ENCODE results near the gene GLG1. TPM values are rescaled to one million over a fixed set of nuclear protein-coding genes. Genes with fewer than 3 reads are reported as not detected.
"Not testable (repeated sequence)": the region's sequence is repeated elsewhere in the genome, so short reads cannot be mapped to it uniquely, and the experiment has no call there.

The GLG1 gene
- total and polyA plus RNA-seq, 4 donors: 22.2 to 71.5 (median 47.9) TPM

- not testable (repeated sequence) for H3K36me3 ChIP-seq (ENCODE audit: control insufficient read depth in 4 of 4, insufficient read depth in 3 of 4, low read depth in 1 of 4, low read length in 3 of 4); H3K4me3 ChIP-seq (ENCODE audit: low read depth in 1 of 3, low read length in 3 of 3); DNase-seq (ENCODE audit: low spot score); H3K27me3 ChIP-seq (ENCODE audit: control insufficient read depth in 4 of 4, insufficient read depth in 4 of 4, low read length in 3 of 4); H3K9me3 ChIP-seq (ENCODE audit: control insufficient read depth in 4 of 4, low read length in 3 of 4); H3K27ac ChIP-seq (ENCODE audit: low read depth in 1 of 2, low read length in 2 of 2); H3K9ac ChIP-seq (ENCODE audit: low read depth in 1 of 2, low read length in 2 of 2); H3K4me1 ChIP-seq (ENCODE audit: control insufficient read depth in 4 of 4, insufficient read depth in 4 of 4, low read length in 3 of 4)
- WGBS: 88% methylated on average over 9 of the region's 18 CpGs
Measured at GRCh38 chr16:74410057-74410957, 196.6 kb downstream of the GLG1 start.

DNA sequence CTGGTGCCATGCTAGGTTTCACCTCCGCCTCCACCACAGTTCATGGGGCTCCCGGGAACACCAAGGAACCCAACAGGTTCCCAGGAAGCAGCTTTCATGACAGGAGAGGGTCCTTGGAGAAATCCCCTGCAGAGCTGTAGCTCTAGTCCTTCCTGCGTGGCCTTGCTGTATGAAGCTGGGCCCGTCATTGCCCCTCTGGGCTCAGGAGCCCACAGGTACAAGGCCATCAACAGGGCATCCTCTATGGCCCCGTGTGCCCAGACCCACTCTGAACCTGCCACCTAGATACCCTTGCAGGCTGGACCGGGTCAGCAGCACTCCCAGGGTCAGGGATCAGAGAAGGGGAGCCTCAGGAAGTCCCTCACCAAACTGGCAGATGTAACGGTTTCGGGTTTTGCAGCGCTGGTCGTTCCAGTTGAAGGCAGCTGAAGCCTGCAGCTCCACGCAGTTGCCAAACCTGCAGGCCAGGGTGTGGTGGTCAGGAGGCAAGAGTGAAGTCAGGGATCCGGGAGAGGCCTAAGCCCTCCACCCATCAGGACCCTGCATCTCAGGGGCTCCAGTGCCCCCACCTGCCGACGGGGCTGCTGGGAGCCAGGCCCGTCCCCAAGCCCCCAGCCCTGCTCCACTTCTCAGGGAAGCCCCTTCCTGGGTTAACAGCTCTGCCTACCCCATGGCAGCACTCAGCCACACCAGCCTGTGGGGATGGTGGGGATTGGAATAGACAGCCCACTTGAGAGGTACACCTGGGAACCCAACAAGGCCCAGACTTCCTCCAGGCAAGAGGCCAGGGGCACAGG, 197.5 kb downstream of the GLG1 start:
- DNase-seq (ENCODE audit: low spot score); H3K27me3 ChIP-seq (ENCODE audit: control insufficient read depth in 4 of 4, insufficient read depth in 4 of 4, low read length in 3 of 4); H3K36me3 ChIP-seq (ENCODE audit: control insufficient read depth in 4 of 4, insufficient read depth in 3 of 4, low read depth in 1 of 4, low read length in 3 of 4); H3K4me3 ChIP-seq (ENCODE audit: low read depth in 1 of 3, low read length in 3 of 3); H3K27ac ChIP-seq (ENCODE audit: low read depth in 1 of 2, low read length in 2 of 2); H3K9me3 ChIP-seq (ENCODE audit: control insufficient read depth in 4 of 4, low read length in 3 of 4); H3K9ac ChIP-seq (ENCODE audit: low read depth in 1 of 2, low read length in 2 of 2); H3K4me1 ChIP-seq (ENCODE audit: control insufficient read depth in 4 of 4, insufficient read depth in 4 of 4, low read length in 3 of 4): not testable (repeated sequence)
- 94% methylated on average over 12 of the region's 15 CpGs for WGBS

GRCh38 chr16:74407362-74407705, 199.6 kb downstream of the GLG1 start:
- H3K36me3 ChIP-seq (ENCODE audit: control insufficient read depth in 4 of 4, insufficient read depth in 3 of 4, low read depth in 1 of 4, low read length in 3 of 4); H3K27me3 ChIP-seq (ENCODE audit: control insufficient read depth in 4 of 4, insufficient read depth in 4 of 4, low read length in 3 of 4); H3K9ac ChIP-seq (ENCODE audit: low read depth in 1 of 2, low read length in 2 of 2); H3K4me1 ChIP-seq (ENCODE audit: control insufficient read depth in 4 of 4, insufficient read depth in 4 of 4, low read length in 3 of 4); H3K9me3 ChIP-seq (ENCODE audit: control insufficient read depth in 4 of 4, low read length in 3 of 4): not testable (repeated sequence)
- peak; percentile 35 for DNase-seq (ENCODE audit: low spot score)
- WGBS: 18% methylated on average over 15 of the region's 23 CpGs
- H3K27ac ChIP-seq (ENCODE audit: low read depth in 1 of 2, low read length in 2 of 2): peak overlapping the region in 1 of 2 donors; percentile 28
- peak overlapping the region in 1 of 3 donors; percentile 29 for H3K4me3 ChIP-seq (ENCODE audit: low read depth in 1 of 3, low read length in 3 of 3)

DNA sequence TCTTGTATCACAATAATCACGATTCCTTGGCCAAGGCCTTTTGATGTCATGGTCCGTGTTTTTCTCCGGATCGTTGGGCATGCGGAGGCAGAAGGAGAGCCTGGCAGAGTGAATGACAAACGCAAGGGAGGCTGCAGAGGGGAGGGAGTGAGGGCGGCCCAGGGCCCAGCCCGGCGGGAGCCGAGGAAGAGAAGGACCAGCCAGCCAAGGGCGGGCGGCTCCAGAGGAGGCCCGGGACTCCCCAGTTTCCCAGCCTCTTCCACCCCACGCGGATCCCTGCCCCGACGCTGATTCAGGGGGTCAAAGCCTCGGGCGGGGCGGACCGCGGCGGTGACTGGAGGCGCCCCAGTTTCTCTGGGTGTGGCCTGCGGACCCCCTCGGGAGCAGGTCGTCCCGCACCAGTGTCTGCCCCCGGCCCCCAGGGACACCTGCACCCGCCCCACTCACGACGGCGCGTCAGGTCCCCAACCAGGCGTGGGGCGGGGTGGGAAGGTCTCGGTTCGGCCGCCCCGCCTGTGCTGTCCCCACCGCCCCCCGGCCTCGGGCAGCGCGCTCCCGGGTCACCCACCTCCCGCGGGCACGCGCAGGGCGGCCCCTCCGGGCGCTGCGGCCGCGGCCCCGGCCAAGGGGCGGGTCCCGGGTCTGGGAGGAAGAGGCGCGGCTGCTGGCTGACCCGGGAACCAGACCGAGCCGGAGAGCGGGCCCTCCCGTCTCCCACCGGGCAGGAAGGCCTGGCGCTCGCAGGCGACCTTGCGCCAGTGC, 200.1 kb downstream of the GLG1 start:
- not testable (repeated sequence) for H3K36me3 ChIP-seq (ENCODE audit: control insufficient read depth in 4 of 4, insufficient read depth in 3 of 4, low read depth in 1 of 4, low read length in 3 of 4); DNase-seq (ENCODE audit: low spot score); H3K9ac ChIP-seq (ENCODE audit: low read depth in 1 of 2, low read length in 2 of 2); H3K9me3 ChIP-seq (ENCODE audit: control insufficient read depth in 4 of 4, low read length in 3 of 4); H3K4me1 ChIP-seq (ENCODE audit: control insufficient read depth in 4 of 4, insufficient read depth in 4 of 4, low read length in 3 of 4); H3K27me3 ChIP-seq (ENCODE audit: control insufficient read depth in 4 of 4, insufficient read depth in 4 of 4, low read length in 3 of 4)
- Histone ChIP-seq H3K4me3 (ENCODE audit: low read depth in 1 of 3, low read length in 3 of 3) (peak overlapping the region in 1 of 3 donors; percentile 29), H3K27ac (ENCODE audit: low read depth in 1 of 2, low read length in 2 of 2) (peak overlapping the region in 1 of 2 donors; percentile 28)
- 11% methylated on average over 17 of the region's 71 CpGs for WGBS

DNA sequence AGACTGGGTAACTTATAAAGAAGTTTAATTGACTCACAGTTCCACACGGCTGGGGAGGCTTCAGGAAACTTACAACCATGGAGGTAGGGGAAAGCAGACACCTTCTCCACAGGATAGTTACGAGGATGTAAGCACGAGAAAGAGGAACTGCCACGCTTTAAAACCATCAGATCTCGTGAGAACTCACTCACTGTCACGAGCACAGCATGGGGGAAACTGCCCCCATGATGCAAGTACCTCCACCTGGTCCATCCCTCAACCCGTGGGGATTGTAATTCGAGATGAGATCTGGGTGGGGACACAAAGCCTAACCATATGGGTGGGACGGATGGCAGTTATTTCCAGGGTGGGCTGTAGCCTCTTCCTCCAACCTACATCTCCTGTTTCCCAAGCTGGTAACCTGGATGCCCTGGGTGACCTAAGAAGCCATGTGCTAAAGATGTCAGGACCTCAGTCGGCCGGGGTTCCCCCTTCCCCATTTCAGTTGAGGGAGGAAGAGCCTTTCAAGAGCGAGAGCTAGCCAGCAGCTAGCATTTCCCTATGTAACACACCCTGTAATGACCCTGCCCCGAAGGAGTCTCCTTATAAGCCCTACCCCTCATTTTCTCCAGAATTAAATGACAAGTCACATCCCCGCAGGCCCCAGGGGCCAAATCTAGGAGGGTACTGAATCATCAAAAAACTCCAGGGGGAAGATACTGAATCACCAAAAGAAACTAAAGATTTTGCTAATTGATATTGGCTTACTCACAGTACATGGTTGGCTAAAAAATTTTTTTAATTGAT, 202.6 kb downstream of the GLG1 start:
- not testable (repeated sequence) for DNase-seq (ENCODE audit: low spot score); H3K36me3 ChIP-seq (ENCODE audit: control insufficient read depth in 4 of 4, insufficient read depth in 3 of 4, low read depth in 1 of 4, low read length in 3 of 4); H3K27ac ChIP-seq (ENCODE audit: low read depth in 1 of 2, low read length in 2 of 2); H3K9me3 ChIP-seq (ENCODE audit: control insufficient read depth in 4 of 4, low read length in 3 of 4); H3K9ac ChIP-seq (ENCODE audit: low read depth in 1 of 2, low read length in 2 of 2); H3K27me3 ChIP-seq (ENCODE audit: control insufficient read depth in 4 of 4, insufficient read depth in 4 of 4, low read length in 3 of 4); H3K4me1 ChIP-seq (ENCODE audit: control insufficient read depth in 4 of 4, insufficient read depth in 4 of 4, low read length in 3 of 4); H3K4me3 ChIP-seq (ENCODE audit: low read depth in 1 of 3, low read length in 3 of 3)
- 72% methylated on average over 6 of the region's 14 CpGs for WGBS

DNA sequence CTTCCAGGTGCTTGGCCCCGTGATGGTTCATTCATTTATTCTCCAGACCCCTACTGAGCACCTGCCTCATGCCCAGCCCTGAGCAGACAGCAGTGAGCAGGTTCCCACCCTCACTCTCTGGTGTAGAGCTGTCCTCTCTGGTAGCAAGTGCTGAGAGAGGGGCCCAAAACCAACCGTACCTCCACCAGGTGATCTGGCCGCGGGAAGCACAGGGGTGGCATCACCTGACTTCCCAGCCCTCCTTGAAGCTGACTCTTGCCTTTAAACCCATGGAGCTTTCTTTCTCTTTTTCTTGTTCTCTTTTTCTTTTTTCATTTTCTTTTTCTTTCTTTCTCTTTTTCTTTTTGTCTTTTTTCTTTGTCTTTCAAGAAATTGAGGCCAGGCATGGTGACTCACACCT, 206.7 kb downstream of the GLG1 start:
- H3K9me3 ChIP-seq (ENCODE audit: control insufficient read depth in 4 of 4, low read length in 3 of 4); DNase-seq (ENCODE audit: low spot score); H3K27ac ChIP-seq (ENCODE audit: low read depth in 1 of 2, low read length in 2 of 2); H3K36me3 ChIP-seq (ENCODE audit: control insufficient read depth in 4 of 4, insufficient read depth in 3 of 4, low read depth in 1 of 4, low read length in 3 of 4); H3K4me1 ChIP-seq (ENCODE audit: control insufficient read depth in 4 of 4, insufficient read depth in 4 of 4, low read length in 3 of 4); H3K27me3 ChIP-seq (ENCODE audit: control insufficient read depth in 4 of 4, insufficient read depth in 4 of 4, low read length in 3 of 4); H3K9ac ChIP-seq (ENCODE audit: low read depth in 1 of 2, low read length in 2 of 2); H3K4me3 ChIP-seq (ENCODE audit: low read depth in 1 of 3, low read length in 3 of 3): not testable (repeated sequence)
- 93% methylated on average over 3 of the region's 4 CpGs for WGBS

DNA sequence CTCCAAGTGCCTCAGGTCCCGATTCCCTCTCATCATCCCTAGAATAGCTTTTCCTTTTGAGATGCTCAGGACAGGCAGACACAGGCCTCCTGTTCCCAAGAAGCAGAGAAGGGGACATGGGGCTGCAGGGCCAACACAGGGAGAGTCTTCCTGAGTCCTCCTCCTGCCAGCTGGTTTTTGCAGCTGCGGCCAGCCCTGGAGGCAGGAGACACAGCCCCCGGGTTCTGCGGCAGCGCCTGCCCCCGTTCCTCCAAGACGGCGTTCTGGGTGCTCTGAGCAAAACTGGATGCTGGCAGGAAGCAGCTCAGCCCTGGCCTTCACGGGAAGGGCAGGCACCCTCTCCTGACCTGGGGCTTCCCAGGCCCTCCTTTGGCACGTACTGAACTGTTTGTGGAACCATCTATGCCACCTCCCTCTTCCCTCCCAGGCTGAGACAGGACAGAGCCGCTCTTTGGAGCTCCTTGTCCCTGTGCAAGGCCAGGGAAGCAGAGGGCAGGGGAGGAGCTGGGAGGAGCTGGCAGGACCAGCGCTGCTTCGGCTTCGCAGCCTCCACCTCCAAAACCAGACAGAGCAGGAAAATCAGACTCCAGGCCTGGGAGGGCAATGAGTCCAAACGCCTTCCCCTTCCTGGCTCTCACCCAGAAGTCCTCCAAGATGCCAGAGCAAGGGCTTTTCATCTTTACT, 208.6 kb downstream of the GLG1 start:
- H3K36me3 ChIP-seq (ENCODE audit: control insufficient read depth in 4 of 4, insufficient read depth in 3 of 4, low read depth in 1 of 4, low read length in 3 of 4); H3K4me1 ChIP-seq (ENCODE audit: control insufficient read depth in 4 of 4, insufficient read depth in 4 of 4, low read length in 3 of 4); H3K4me3 ChIP-seq (ENCODE audit: low read depth in 1 of 3, low read length in 3 of 3); H3K27ac ChIP-seq (ENCODE audit: low read depth in 1 of 2, low read length in 2 of 2); H3K9ac ChIP-seq (ENCODE audit: low read depth in 1 of 2, low read length in 2 of 2); H3K9me3 ChIP-seq (ENCODE audit: control insufficient read depth in 4 of 4, low read length in 3 of 4); H3K27me3 ChIP-seq (ENCODE audit: control insufficient read depth in 4 of 4, insufficient read depth in 4 of 4, low read length in 3 of 4): not testable (repeated sequence)
- 60% methylated on average over 12 of the region's 15 CpGs for WGBS
- peak; percentile 31 for DNase-seq (ENCODE audit: low spot score)
